ENCODE measurements around the gene ACP7.
"Not testable (repeated sequence)": the region's sequence is repeated elsewhere in the genome, so short reads cannot be mapped to it uniquely, and the experiment has no call there.

The ACP7 gene

DNA sequence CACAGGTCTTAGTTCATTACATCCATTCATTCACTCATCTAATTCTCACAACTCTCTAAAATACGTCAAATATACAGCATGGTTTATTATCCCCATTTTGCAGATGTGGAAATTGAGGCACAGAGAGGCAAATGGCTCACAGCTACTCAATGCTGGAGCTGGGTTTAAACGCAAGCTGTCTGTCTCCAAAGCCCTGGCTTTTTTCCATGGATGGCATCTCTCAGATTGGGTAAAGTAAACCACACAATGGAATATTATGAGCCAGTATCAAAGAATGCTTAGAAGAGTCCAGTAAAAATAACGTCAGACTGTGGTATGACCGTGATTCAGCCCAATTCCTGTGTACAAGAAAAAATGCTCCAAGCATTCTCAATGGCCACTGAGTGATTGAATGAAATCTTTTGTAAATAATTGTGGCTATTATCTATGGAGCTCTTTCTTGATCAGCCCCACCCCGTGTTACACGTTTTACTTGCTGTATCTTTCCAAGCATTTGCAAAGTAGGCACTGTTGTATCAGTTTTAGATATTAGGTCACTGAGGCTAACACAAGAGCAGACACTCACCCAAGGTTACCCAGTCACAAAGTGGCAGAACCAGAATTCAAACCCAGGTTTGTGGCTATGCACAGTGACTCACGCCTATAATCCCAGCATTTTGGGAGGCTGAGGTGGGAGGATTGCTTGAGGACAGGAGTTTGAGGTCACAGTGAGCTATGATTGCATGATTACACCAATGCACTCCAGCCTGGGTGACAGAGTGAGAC, 5.5 kb upstream of the ACP7 start:
- DNase-seq, result no peak

DNA sequence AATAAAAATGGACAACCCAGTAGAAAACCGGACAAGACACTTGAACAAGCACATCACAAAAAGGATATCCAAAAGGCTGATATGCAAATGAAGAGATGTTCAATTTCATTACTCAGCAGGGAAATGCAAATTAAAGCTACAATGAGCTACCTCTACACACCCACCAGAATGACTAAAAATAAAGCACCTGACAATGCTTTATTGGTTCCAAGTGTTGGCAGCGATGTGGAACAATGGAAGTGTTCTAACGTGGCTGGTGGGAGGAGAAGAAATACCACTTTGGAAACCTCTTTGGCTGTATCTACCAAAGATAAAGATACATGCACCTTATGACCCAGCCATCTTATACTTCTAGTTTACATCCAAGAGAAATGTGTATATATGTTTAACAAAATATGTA, 3.7 kb upstream of the ACP7 start:
- no peak for DNase-seq

DNA sequence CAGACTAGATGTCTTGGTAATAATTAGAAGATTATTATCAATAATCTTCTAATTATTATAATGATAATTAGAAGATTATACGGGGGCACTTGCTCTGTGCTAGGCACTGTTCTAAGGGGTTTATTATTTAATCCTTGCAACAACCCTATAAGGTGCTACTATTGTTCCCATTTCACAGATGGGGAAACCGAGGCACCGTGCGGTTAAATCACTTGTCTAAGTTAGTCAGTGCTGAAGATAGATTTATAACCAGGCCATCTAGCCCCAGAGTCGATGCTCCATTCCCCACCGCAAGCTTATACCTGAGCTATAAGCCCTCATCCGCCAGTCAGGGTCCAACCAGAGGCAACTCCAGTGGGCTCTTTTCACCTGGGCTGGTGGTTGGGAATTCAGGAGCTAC, 2.0 kb upstream of the ACP7 start:
- DNase-seq, result no peak

DNA sequence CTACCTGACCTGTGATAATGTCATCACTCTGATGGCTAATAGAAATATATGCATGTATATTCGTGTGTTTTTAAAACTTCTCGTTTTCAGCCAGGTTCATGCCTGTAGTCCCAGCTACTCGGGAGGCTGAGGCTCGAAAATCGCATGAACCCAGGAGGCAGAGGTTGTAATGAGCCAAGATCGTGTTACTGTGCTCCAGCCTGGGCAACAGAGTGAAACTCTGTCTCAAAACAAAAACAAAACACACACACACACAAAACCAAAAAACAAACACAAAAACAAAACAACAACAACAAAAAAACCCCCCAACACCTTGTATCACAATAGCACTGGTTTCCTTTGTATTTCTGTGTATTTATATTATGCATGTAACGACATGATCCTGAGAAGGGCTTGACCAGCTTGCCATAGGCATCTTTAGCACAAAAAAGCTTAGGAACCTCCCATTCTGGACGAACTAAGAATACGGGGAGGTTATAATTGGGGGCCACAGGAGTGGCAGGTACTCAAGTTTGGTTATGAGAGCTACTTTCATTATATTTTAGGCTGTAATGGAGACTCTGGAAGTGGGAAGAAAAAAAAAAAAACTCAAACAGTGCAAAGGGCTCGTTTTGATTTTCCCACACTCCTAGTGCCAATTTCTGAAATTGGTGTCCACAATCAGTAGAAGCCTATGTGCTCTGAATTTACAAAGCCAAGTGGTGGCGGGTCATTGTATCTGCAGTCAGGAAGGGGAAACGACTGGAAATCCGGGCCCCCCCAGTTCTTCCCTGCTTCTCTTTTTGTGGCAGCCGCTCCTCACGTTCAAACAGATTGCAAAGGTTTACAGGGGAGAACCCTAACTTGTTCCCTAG, 1.2 kb upstream of the ACP7 start:
- DNase-seq, result no peak

DNA sequence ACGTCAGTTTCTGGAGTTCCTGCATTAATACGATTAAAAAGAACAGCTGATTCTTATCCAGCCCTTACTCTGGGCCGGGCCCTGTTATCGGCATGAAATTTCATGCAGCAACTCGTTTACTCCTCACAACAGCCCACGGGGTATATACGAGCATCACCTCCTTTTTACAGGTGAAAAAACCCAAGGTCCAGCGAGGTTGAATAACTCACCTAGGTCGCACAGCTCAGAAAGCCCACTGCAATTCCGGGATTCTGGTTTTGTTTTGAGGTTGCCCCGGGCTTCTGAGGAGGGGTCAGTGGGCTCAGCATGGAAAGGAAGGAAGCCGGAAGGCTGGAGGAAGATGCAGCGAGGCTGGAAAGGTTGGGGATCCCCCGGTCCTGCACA, 577 bp upstream of the ACP7 start:
- DNase-seq, result no peak

DNA sequence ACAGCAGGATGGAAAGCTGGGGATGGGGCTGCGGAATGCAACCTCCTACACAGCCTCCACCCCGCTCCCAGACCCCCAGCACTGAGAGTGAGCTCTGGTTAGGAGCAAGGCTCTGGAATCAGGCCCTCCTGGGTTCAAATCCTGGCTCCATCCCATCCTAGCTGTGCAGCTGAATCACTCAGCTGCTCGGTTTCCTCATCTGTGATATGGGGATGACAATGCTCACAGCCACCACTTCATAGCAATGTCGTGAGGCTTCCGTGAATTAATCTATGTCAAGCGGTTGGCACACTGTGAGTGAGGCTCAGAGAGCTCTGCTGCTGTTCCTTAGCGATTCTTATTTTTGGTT, 538 bp downstream of the ACP7 start:
- no peak for DNase-seq

DNA sequence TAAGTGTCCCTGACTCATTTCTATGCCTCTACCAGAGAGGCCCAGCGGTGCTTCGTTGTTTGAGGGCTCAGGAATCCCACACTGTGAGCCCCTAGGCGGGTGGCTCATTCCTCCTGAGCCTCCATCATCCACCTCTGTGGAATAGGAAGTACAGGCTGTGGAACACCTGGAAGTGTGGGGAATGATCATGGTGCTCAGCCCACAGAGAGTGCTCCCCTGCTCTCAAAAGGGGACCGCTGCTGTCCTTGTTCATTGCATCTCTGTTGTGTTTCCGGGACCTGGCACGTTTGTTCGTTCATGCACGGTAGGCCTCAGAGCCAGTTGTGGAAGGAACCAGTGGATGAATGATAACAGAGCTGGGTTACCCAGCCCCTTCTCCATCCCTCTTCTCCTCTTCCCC, 1.2 kb downstream of the ACP7 start:
- DNase-seq, result no peak

DNA sequence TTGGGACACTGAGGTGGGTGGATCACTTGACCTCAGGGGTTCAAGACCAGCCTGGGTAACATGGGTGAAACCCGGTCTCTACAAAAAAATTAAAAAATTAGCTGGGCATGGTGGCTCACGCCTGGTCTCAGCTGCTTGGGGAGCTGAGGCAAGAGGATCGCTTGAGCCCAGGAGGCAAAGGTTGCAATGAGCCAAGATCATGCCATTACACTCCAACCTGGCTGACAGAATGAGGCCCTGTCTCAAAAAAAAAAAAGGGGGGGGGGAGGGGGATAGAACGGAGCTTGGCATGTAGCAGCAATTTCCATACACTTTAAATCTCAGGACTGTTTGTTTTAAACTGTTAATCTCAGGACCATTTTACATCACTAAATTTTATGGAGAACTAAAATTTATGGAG, 2.2 kb downstream of the ACP7 start:
- no peak for DNase-seq

DNA sequence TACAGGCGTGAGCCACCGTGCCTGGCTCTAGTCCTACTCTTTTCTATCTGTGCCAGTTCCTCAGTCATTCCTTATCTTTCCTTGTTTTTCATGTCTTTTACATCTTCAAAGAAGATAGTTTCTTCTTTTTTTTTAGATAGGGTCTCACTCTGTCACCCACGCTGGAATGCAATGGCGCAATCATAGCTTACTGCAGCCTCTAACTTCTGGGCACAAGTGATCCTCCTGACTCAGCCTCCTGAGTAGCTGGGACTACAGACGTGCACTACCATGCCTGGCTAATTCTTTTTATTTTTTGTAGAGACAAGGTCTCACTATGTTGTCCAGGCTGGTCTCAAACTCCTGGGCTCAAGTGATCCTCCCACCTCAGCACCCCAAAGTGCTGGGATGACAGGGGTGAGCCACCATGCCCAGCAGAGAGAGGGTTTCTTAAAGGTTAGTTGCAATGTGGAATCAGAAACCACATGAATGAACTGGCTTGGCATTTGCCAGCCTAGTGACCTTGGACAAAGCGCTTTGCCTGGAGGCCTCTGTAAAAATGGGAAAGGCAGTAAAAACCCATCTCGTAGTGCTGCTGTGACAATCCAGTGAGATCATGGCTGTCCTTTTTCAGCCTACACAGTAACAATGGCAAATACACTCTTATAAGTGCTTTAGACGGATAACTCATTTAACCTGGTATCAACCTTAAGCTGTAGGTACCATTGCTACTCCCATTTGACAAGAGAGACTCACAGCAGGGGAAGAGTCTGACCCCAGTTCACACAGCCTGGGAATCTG, 3.9 kb downstream of the ACP7 start:
- DNase-seq, result no peak

DNA sequence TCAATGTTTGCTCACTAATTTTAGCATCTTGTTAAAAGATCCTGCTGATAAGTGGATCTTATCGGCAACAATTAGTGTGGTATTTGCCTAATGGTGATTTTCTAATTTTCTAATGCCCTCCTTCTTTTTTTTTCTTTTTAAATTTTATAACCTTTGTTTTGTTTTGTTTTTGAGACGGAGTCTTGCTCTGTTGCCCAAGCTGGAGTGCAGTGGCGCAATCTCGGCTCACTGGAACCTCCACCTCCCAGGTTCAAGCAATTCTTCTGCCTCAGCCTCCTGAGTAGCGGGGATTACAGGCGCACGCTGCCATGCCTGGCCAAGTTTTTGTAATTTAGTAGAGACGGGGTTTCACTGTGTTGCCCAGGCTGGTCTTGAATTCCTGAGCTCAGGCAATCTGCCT, 5.8 kb downstream of the ACP7 start:
- not testable (repeated sequence) for DNase-seq

DNA sequence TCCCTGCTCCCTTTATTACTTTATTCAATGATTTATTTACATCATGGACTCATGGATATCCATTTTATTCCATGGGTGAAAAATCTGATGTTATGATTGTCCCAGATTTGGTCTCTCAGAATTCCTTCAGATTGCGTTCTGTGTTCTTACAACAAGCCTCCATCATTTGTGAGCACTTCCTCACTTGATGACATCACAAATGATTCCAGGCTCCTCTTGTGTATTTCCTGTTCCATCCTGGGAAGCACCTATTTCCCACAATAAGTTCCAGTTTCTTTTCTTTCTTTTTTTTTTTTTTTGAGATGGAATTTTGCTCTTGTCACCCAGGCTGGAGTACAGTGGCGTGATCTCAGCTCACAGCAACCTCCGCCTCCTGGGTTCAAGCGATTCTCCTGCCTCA, 6.7 kb downstream of the ACP7 start:
- no peak for DNase-seq

DNA sequence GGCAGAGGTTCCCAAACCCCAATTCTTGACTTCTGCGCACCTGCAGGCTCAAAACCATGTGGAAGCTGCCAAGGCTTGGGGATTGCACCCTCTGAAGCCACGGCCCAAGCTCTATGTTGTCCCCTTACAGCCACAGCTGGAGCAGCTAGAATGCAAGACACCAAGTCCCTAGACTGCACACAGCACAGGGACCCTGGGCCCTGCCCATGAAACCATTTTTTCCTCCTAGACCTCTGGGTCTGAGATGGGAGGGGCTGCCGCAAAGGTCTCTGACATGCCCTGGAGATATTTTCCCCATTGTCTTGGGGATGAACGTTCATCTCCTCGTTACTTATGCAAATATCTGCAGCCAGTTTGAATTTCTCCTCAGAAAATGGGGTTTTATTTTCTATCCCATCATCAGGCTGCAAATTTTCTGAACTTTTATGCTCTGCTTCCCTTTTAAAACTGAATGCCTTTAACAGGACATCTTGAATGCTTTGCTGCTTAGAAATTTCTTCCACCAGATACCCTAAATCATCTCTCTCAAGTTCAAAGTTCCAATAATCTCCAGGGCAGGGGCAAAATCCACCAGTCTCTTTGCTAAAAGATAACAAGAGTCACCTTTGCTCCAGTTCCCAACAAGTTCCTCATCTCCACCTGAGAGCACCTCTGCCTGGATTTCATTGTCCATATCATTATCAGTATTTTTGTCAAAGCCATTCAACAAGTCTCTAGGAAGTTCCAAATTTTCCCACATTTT, 11.8 kb downstream of the ACP7 start:
- not testable (repeated sequence) for DNase-seq

DNA sequence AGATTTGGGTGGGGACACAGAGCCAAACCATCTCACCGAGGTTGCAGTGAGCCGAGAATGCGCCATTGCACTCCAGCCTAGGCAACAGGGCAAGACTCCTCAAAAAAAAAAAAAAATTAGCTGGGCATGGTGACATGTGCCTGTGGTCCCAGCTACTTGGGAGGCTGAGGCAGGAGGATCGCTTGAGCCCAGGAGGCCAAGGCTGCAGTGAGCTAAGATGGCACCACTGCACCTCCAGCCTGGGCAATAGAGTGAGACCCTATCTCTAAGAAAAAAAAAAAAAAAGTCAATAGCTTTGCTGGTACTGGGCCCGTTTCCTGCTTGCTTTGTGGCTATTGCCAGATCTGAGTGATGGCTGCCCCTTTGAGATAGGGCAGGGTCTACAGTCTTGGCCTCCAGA, 13.1 kb downstream of the ACP7 start:
- no peak for DNase-seq

DNA sequence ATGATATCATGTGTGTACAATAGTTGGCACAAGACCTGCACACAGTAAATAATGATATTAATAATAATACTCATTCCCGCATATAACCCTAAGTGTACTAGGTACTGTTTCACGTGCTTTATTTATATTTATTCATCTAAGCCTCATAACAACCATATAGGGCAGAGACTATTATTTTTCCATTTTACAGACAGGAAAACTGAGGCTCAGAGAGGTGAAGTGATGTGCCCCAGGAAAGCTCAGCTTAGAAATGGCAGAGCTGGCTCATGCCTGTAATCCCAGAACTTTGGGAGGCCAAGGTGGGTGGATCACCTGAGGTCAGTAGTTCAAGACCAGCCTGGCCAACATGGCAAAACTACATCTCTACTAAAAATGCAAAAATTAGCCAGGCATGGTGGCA, 13.6 kb downstream of the ACP7 start:
- DNase-seq, result no peak

DNA sequence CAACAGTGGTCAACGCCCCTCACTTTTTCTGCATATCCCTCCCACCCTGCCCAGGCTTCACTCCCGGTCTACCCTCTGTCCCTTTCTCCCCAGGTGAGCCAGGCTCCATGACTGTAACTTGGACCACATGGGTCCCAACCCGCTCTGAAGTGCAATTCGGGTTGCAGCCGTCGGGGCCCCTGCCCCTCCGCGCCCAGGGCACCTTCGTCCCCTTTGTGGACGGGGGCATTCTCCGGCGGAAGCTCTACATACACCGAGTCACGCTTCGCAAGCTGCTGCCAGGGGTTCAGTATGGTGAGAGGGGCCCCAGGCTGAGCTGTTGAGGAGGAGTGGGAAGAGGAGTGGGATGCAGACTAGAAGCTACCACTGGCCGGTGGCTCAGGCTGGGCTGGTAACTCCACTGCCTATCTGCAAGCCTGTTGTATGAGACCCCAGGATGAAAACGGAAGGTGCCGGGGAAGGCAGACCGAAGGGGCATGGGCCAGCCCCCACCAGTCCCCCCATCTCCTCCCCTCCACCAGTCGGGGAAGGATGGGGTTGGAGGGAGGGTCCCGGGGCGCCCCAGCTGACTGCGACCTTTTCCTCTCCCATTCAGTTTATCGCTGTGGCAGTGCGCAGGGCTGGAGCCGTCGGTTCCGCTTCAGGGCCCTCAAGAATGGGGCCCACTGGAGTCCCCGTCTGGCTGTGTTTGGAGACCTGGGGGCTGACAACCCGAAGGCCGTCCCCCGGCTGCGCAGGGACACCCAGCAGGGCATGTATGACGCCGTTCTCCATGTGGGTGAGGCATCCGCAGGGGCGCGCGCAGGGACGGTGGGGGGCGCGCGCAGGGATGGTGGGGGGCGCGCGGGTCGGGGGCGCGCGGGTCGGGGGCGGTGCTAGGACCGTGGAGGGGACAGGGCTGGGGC, 14.4 kb downstream of the ACP7 start:
- no peak for DNase-seq

DNA sequence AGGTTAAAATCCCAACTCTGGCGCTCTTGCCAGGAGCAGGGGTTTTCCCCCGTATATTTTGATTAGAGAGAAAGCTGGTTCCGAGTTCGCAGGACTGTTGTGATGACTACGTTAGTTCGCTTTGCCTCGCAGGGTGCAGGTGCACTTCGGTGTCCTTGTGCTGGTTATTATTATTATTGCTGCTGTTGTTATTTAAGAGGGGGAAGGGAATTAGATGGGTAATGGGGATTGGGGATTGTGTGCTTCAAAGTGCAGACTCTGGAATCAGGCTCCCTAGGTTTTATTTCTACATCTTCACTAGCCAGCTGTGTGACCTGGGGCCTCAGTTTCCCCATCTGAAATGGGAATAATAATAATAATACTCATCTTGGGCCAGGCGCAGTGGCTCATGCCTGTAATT, 15.2 kb downstream of the ACP7 start:
- DNase-seq, result no peak

DNA sequence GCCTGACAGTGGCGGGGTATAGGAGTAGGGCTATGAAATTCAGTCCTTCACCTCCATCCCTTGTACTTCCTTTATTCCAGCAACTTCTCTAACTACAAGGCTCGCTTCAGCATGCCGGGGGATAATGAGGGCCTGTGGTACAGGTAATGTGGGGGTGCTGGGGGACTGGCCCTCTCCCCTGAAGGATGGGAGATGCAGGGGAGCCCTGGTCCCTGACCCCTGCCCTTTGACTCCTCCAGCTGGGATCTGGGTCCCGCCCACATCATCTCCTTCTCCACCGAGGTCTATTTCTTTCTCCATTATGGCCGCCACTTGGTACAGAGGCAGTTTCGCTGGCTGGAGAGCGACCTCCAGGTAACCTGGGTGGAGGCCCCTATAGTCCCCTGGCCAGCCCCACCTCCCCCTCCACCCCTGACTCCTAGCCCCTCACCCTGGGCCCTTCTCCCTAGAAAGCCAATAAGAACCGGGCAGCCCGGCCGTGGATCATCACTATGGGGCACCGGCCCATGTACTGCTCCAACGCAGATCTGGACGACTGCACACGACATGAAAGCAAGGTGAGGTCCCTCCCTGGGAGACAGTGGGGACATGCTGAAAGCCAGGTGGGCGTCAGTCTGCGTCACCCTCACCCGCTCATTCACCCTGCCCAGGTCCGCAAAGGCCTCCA, 16.5 kb downstream of the ACP7 start:
- DNase-seq, result no peak

DNA sequence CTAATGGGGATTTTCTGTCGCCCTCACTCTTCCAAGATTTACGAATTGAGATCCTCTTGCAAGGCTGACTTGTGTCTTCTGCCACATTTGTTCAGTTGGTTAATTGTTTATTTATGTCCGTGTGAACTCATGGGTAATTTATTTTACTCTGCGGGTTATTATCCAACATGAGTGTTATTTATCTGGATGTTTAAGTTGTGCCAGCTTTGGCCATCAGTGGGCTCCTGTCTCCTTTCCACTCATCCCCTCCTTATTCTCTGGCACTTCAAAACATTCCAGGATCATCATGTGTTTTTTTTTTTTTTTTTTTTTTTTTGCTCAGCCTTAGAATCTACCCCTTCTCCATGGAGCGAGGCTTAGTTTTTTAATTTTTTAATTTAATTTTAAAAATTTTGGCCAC, 19.0 kb downstream of the ACP7 start:
- no peak for DNase-seq

DNA sequence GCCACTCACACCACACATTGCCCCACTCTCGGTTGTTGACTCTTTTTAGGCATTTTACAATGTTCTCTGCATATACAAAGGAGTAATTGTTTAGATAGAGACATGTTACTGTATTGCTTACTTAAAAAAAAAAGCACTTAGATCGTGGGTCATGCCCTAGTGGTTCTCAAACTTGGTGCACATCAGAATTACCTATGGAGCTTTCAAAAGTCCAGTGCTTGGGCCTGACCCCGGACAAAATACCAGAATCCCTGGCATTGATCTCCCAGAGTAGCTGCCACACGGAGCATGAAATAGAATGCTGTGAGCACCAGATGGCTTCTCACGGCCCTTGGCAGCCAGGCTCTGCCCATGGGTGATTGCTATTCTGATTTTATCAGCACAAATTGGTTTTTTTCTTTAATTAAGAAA, 20.0 kb downstream of the ACP7 start:
- no peak for DNase-seq

DNA sequence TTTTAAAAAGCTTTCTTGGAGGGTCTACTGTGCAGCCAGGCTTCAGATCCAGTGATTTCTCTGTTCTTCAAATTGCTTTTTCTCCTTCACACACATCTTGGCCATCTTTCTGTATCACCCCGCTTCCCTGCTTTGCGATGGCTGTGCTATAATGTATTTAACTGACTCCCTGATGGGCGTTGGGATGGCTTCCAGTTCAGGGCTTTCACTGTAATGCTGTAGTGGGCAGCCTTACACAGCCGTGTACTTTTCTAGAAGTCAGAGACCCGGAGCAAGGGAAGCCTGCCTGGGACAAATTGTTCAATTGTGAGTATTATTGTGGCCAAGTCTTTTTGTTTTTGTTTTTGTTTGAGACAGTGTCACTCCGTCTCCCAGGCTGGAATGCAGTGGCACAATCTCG, 22.0 kb downstream of the ACP7 start:
- no peak for DNase-seq

DNA sequence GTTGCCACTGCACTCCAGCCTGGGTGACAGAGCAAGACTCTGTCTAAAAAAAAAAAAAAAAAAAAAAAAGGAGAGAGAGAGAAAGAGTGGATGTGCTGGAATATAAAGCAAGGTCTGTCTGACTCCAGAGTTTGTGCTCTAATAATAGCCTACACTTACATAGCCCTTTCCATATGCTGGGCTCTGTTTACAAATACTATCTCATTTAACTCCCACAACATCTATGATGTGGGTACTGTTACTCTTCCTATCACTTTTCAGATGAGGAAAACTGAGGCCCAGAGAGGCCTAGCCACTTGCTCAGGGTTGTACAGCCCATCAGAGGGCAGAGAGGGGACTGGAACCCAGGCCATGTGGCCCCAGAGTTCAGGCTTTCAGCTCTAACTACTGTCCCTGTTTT, 25.5 kb downstream of the ACP7 start:
- no peak for DNase-seq

Data from GF-D8 (cell line).